GM12872 (cell line): ENCODE results near the gene MED13L.

Source experiments
- CTCF ChIP-seq: IDR thresholded peaks from 3 replicates; pipeline ENCODE4 v1.5.1; 2011; ENCODE audit warnings: low read depth, mild to moderate bottlenecking, low read length, moderate library complexity; ENCODE audit not compliant: insufficient read depth

MED13L gene

GRCh38 chr12:116138781-116139180, 138.7 kb downstream of the MED13L start:
- no peak for TF ChIP-seq CTCF

- no peak for TF ChIP-seq CTCF
These were observed 139.1 kb downstream of the MED13L start for GRCh38 chr12:116138364-116138763.

- TF ChIP-seq CTCF: no peak
These were observed 140.2 kb downstream of the MED13L start for GRCh38 chr12:116137318-116137717.

- TF ChIP-seq CTCF: no peak
These were observed 141.2 kb downstream of the MED13L start for GRCh38 chr12:116136340-116136739.

- no peak for TF ChIP-seq CTCF
These were observed 142.1 kb downstream of the MED13L start for GRCh38 chr12:116135209-116135930.

- no peak for TF ChIP-seq CTCF
These were observed 143.8 kb downstream of the MED13L start for GRCh38 chr12:116133636-116134214.

- no peak for TF ChIP-seq CTCF
These were observed 144.3 kb downstream of the MED13L start for GRCh38 chr12:116133149-116133548.
